ENCODE results near the gene FRMD4A. TPM values are rescaled to one million over a fixed set of nuclear protein-coding genes. Genes with fewer than 3 reads are reported as not detected.

FRMD4A gene
- polyA plus RNA-seq, 1 of the 3 experiments (the other 2 are of a cell fraction): 37.7 TPM

DNA sequence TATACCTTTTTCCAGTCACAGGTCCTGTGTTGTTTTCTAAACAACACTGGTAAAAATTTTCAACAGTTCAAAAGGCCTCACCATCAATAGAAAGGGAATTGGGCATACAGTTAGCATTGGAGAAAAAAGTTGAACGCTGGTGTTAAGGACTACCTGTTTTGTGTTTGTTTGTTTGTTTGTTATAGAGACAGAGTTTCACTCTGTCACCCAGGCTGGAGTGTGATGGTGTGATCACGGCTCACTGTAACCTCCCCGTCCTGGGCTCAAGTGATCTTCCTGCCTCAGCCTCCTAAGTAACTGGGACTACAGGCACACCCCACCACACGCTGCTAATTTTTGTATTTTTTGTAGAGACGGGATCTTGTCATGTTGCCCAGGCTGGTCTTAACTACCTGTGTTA, 437.9 kb downstream of the FRMD4A start:
- WGBS (ENCODE audit: low lambda C conversion rate): 95% methylated on average over 5 of the region's 5 CpGs
- Histone ChIP-seq H3K4me1 (ENCODE audit: control insufficient read depth in 1 of 2, insufficient read depth in 2 of 2, low read depth in 1 of 2, low read length in 1 of 2) (peaks cover 24 to 26% of the 10 kb centered on the region in 2 experiments; a peak in 3 of 4 replicates), H2AFZ (ENCODE audit: low read depth) (no peak overlapping the region), H3K79me2 (ENCODE audit: insufficient read depth) (peaks cover 54% of the 10 kb centered on the region), H4K20me1 (ENCODE audit: insufficient read depth) (no peaks in the 10 kb centered on the region), H3K4me3 (ENCODE audit: low read depth in 2 of 2, low read length in 1 of 2) (no peak overlapping the region), H3K27me3 (ENCODE audit: insufficient read depth) (no peaks in the 10 kb centered on the region), H3K27ac (ENCODE audit: low read depth in 2 of 2, low read length in 1 of 2) (peak overlapping the region in 1 of 2 experiments; percentile 85; a peak in 2 of 4 replicates), H3K4me2 (peak overlapping the region; percentile 76; the same call in 1 of the 2 replicates), H3F3A (replicated peaks; ENCODE audit: insufficient read depth) (peaks cover 34% of the 10 kb centered on the region), H3K36me3 (replicated peaks in 1 of 2; ENCODE audit: control insufficient read depth in 1 of 2, insufficient read depth in 2 of 2, low read length in 1 of 2) (no peaks in the 10 kb centered on the region), H3K9me2 (no peaks in the 10 kb centered on the region), H3K9ac (no peak overlapping the region; the same call in 1 of the 2 replicates), H3K9me3 (no peaks in the 10 kb centered on the region)
- TF ChIP-seq TAF1 (IDR thresholded peaks at IDR 0.05; ENCODE audit: borderline replicate concordance, low read depth, low read length) (no peak), RFX5 (IDR thresholded peaks at IDR 0.05; ENCODE audit: low read length) (no peak), IRF3 (IDR thresholded peaks at IDR 0.05; ENCODE audit: low read depth, low read length) (no peak), NFIC (IDR thresholded peaks at IDR 0.05; ENCODE audit: borderline replicate concordance) (no peak), EP300 (IDR thresholded peaks at IDR 0.05; ENCODE audit: borderline replicate concordance in 1 of 2, low read depth in 1 of 2, low read length in 1 of 2) (no peak), FOXJ3 (CRISPR knock-in tag; IDR thresholded peaks at IDR 0.05) (no peak), FOXM1 (IDR thresholded peaks at IDR 0.05; ENCODE audit: low read depth) (no peak), POLR2AphosphoS5 (IDR thresholded peaks at IDR 0.05; ENCODE audit: low read depth, low read length) (no peak), TEAD4 (IDR thresholded peaks at IDR 0.05; ENCODE audit: borderline replicate concordance, insufficient read depth) (no peak), EZH2phosphoT487 (IDR thresholded peaks at IDR 0.05; ENCODE audit: borderline replicate concordance, low read depth) (no peak), CHD2 (IDR thresholded peaks at IDR 0.05; ENCODE audit: low read length, partially characterized antibody) (no peak), GABPA (IDR thresholded peaks at IDR 0.05; ENCODE audit: low read depth) (no peak)
- TF ChIP-seq, protein P1, sequence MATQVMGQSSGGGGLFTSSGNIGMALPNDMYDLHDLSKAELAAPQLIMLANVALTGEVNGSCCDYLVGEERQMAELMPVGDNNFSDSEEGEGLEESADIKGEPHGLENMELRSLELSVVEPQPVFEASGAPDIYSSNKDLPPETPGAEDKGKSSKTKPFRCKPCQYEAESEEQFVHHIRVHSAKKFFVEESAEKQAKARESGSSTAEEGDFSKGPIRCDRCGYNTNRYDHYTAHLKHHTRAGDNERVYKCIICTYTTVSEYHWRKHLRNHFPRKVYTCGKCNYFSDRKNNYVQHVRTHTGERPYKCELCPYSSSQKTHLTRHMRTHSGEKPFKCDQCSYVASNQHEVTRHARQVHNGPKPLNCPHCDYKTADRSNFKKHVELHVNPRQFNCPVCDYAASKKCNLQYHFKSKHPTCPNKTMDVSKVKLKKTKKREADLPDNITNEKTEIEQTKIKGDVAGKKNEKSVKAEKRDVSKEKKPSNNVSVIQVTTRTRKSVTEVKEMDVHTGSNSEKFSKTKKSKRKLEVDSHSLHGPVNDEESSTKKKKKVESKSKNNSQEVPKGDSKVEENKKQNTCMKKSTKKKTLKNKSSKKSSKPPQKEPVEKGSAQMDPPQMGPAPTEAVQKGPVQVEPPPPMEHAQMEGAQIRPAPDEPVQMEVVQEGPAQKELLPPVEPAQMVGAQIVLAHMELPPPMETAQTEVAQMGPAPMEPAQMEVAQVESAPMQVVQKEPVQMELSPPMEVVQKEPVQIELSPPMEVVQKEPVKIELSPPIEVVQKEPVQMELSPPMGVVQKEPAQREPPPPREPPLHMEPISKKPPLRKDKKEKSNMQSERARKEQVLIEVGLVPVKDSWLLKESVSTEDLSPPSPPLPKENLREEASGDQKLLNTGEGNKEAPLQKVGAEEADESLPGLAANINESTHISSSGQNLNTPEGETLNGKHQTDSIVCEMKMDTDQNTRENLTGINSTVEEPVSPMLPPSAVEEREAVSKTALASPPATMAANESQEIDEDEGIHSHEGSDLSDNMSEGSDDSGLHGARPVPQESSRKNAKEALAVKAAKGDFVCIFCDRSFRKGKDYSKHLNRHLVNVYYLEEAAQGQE (IDR thresholded peaks at IDR 0.05; ENCODE audit: low read depth, low read length): no peak
- TF ChIP-seq, protein P2, sequence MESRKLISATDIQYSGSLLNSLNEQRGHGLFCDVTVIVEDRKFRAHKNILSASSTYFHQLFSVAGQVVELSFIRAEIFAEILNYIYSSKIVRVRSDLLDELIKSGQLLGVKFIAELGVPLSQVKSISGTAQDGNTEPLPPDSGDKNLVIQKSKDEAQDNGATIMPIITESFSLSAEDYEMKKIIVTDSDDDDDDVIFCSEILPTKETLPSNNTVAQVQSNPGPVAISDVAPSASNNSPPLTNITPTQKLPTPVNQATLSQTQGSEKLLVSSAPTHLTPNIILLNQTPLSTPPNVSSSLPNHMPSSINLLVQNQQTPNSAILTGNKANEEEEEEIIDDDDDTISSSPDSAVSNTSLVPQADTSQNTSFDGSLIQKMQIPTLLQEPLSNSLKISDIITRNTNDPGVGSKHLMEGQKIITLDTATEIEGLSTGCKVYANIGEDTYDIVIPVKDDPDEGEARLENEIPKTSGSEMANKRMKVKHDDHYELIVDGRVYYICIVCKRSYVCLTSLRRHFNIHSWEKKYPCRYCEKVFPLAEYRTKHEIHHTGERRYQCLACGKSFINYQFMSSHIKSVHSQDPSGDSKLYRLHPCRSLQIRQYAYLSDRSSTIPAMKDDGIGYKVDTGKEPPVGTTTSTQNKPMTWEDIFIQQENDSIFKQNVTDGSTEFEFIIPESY (IDR thresholded peaks at IDR 0.05; ENCODE audit: borderline replicate concordance, low read depth): no peak
- no peak for DNase-seq
- ChIA-PET POLR2A (no interaction called here), CTCF (interaction anchor here (1.0 to 1.1 kb wide), 3 partner anchors 40 to 104 kb away, joined by 3 to 4 read pairs (median 4); no protein-coding TSS in a partner anchor)
